Spleen (tissue), 11 donors: ENCODE measurements around the gene CCDC102B. TPM values are rescaled to one million over a fixed set of nuclear protein-coding genes. Genes with fewer than 3 reads are reported as not detected.

Experiments used
- DNase-seq: peaks from one replicate; pipeline ENCODE4 v3.0.0-alpha.2; 2020
- H3K27ac ChIP-seq, 8 donors: fragments of 200-600 bp; sonication (generic) in 7 of 8; 1 replicate in 4 of 8; 2 replicates in 4 of 8; pipeline versions ENCODE4 v1.5.0 to v1.8.0; 2016 to 2021; ENCODE audit warnings: inconsistent platforms in 4 of 8, mild to moderate bottlenecking in 4 of 8, moderate library complexity in 1 of 8
- H3K27me3 ChIP-seq, 7 donors: fragments of 200-600 bp; sonication (generic) in 6 of 7; replicated peaks in 1 of 7; 1 replicate in 4 of 7; 2 replicates in 3 of 7; pipeline versions ENCODE4 v1.5.0 to v1.8.0; 2016 to 2021; ENCODE audit warnings: inconsistent platforms in 3 of 7, mild to moderate bottlenecking in 1 of 7
- H3K36me3 ChIP-seq, 6 donors: fragments of 200-600 bp; sonication (generic) in 5 of 6; 1 replicate in 4 of 6; 2 replicates in 2 of 6; pipeline versions ENCODE4 v1.5.0 to v1.8.0; 2016 to 2021; ENCODE audit warnings: inconsistent platforms in 2 of 6
- H3K4me1 ChIP-seq, 6 donors: fragments of 200-600 bp; sonication (generic) in 5 of 6; 1 replicate in 3 of 6; 2 replicates in 3 of 6; pipeline versions ENCODE4 v1.5.0 to v1.8.0; 2016 to 2021; ENCODE audit warnings: inconsistent platforms in 3 of 6
- H3K4me3 ChIP-seq, 8 donors: fragments of 200-600 bp; sonication (generic) in 7 of 8; 1 replicate in 4 of 8; 2 replicates in 4 of 8; pipeline versions ENCODE4 v1.5.0 to v1.8.0; 2016 to 2021; ENCODE audit warnings: inconsistent platforms in 4 of 8, mild to moderate bottlenecking in 4 of 8, moderate library complexity in 2 of 8
- H3K9me3 ChIP-seq, 8 donors: fragments of 200-600 bp; sonication (generic) in 7 of 8; 1 replicate in 4 of 8; 2 replicates in 4 of 8; pipeline versions ENCODE4 v1.5.0 to v1.8.0; 2016 to 2021; ENCODE audit warnings: inconsistent platforms in 4 of 8
- CTCF ChIP-seq, 11 experiments: fragments of 200-600 bp in 7 of 11; fragments of 450-650 bp in 4 of 11; sonication (generic) in 4 of 11; IDR thresholded peaks in 8 of 11; conservative IDR thresholded peaks in 3 of 11; 1 replicate in 7 of 11; 2 replicates in 4 of 11; pipeline versions ENCODE4 v1.4.0 to v1.8.0; 2016 to 2021; ENCODE audit warnings: antibody characterized with exemption in 11 of 11, inconsistent platforms in 4 of 11, mild to moderate bottlenecking in 1 of 11
- POLR2A ChIP-seq, 3 donors: fragments of 450-650 bp; IDR thresholded peaks; one replicate each; pipeline ENCODE4 v1.5.1; 2017; ENCODE audit warnings: antibody characterized with exemption in 3 of 3, mild to moderate bottlenecking in 1 of 3
- POLR2AphosphoS5 ChIP-seq, 3 donors: sonication (generic); formaldehyde crosslinking; IDR thresholded peaks; one replicate each; pipeline ENCODE4 v1.5.1; 2017; ENCODE audit warnings: antibody characterized with exemption in 3 of 3
- WGBS, 5 donors: extraction: QIAGEN DNeasy Blood & Tissue Kit in 3 of 5; methylation state at CpG; one replicate each; pipeline versions ENCODE4 v1.1.5 to v1.1.7; 2013 to 2018; 5-methylcytosine and 5-hydroxymethylcytosine counted together
- intact Hi-C: fragments of 100-400 bp; cut with DNase I; formaldehyde crosslinking; loops from one replicate; pipeline ENCODE4 v1.15.0; 2023; ENCODE audit warnings: low total_unique reads
- polyA plus RNA-seq, 3 donors: library from polyadenylated mRNA; stranded (reverse); fragments of 200-250 nt; gene quantifications; one replicate each; pipeline ENCODE4 v1.2.1, GENCODE V29; 2013
- total RNA-seq, 7 donors: library from RNA; depleted of rRNA in 3 of 7; stranded (reverse); fragments of >200 nt in 3 of 7; fragmentation: NEBNext Ultra II Directional in 4 of 7; extraction: Animal tissue kit (Norgen Biotek cat#: 25700) in 4 of 7; gene quantifications; one replicate each; pipeline versions ENCODE4 v1.1.0 to v1.2.1, GENCODE V29; 2016 to 2021
- donor health status: healthy with polysubstance abuse.
- donor health status: DM: no; HTN: no; CAD: no; lungs with moderate emphysema.
- donor health status: DM: no; HTN: no; CAD: no.
- donor health status: Bipolar disorder and iron deficiency.
- donor health status: healthy.
- donor health status: DM: no; HTN: no; CAD: no.
- donor health status: DM: yes; HTN: yes; CAD: no.

Gene CCDC102B
- total and polyA plus RNA-seq, 10 donors, result 3.2 to 14.7 (median 7.0) TPM

- no peaks in the 10 kb centered on the region for H3K4me1 ChIP-seq
- H3K27me3 ChIP-seq, result no peaks in the 10 kb centered on the region
- no peak for DNase-seq
- no peak for TF ChIP-seq CTCF (IDR thresholded peaks at IDR 0.05 in 8 of 11, conservative IDR thresholded peaks at IDR 0.05 in 3 of 11)
- no peak for TF ChIP-seq POLR2A (IDR thresholded peaks at IDR 0.05)
- TF ChIP-seq POLR2AphosphoS5 (IDR thresholded peaks at IDR 0.05), result no peak
- no peaks in the 10 kb centered on the region for H3K36me3 ChIP-seq
- WGBS, 5 donors, result 54 to 77% (median 67%) methylated on average over 5 of the region's 5 CpGs
- no peak overlapping the region for H3K4me3 ChIP-seq
- H3K9me3 ChIP-seq, result no peaks in the 10 kb centered on the region
- H3K27ac ChIP-seq, result no peak overlapping the region
- intact Hi-C loops, result no loop called here
These were observed 118.9 kb downstream of the CCDC102B start for GRCh38 chr18:68916734-68917133.

GRCh38 chr18:68918216-68918615, 120.3 kb downstream of the CCDC102B start:
- intact Hi-C loops, result no loop called here
- 90 to 97% (median 94%) methylated on average over 3 of the region's 3 CpGs for WGBS, 5 donors
- H3K27ac ChIP-seq, result no peak overlapping the region
- H3K4me3 ChIP-seq, result no peak overlapping the region
- no peaks in the 10 kb centered on the region for H3K4me1 ChIP-seq
- TF ChIP-seq CTCF (IDR thresholded peaks at IDR 0.05 in 8 of 11, conservative IDR thresholded peaks at IDR 0.05 in 3 of 11) (no peak), POLR2AphosphoS5 (IDR thresholded peaks at IDR 0.05) (no peak), POLR2A (IDR thresholded peaks at IDR 0.05) (no peak)
- H3K27me3 ChIP-seq, result no peaks in the 10 kb centered on the region
- H3K9me3 ChIP-seq, result no peaks in the 10 kb centered on the region
- H3K36me3 ChIP-seq, result no peaks in the 10 kb centered on the region
- no peak for DNase-seq

- WGBS, 5 donors, result 85 to 95% (median 94%) methylated on average over 2 of the region's 2 CpGs
- no peak for TF ChIP-seq CTCF (IDR thresholded peaks at IDR 0.05 in 8 of 11, conservative IDR thresholded peaks at IDR 0.05 in 3 of 11)
- TF ChIP-seq POLR2AphosphoS5 (IDR thresholded peaks at IDR 0.05), result no peak
- TF ChIP-seq POLR2A (IDR thresholded peaks at IDR 0.05), result no peak
- Histone ChIP-seq H3K36me3 (no peaks in the 10 kb centered on the region), H3K9me3 (no peaks in the 10 kb centered on the region), H3K4me3 (no peak overlapping the region), H3K4me1 (no peaks in the 10 kb centered on the region), H3K27ac (no peak overlapping the region), H3K27me3 (no peaks in the 10 kb centered on the region)
- no peak for DNase-seq
- intact Hi-C loops, result no loop called here
These were observed 122.0 kb downstream of the CCDC102B start for GRCh38 chr18:68919900-68920299.

- Histone ChIP-seq H3K9me3 (no peaks in the 10 kb centered on the region), H3K4me1 (no peaks in the 10 kb centered on the region), H3K4me3 (no peak overlapping the region), H3K27me3 (no peaks in the 10 kb centered on the region), H3K27ac (no peak overlapping the region), H3K36me3 (no peaks in the 10 kb centered on the region)
- TF ChIP-seq POLR2AphosphoS5 (IDR thresholded peaks at IDR 0.05) (no peak), POLR2A (IDR thresholded peaks at IDR 0.05) (no peak), CTCF (IDR thresholded peaks at IDR 0.05 in 8 of 11, conservative IDR thresholded peaks at IDR 0.05 in 3 of 11) (no peak)
- DNase-seq, result no peak
- intact Hi-C loops, result no loop called here
- 77 to 89% (median 81%) methylated on average over 3 of the region's 3 CpGs for WGBS, 5 donors
These were observed 124.5 kb downstream of the CCDC102B start for GRCh38 chr18:68922392-68922791.
